SHP77 treated with DMSO at 0.1 percent for 48 hours (cell line): ENCODE measurements around the gene ABHD10.

Source experiments
- DNase-seq: peaks from one replicate; lab custom pipeline; 2025; lab: John Stamatoyannopoulos, UW

Gene ABHD10

DNA sequence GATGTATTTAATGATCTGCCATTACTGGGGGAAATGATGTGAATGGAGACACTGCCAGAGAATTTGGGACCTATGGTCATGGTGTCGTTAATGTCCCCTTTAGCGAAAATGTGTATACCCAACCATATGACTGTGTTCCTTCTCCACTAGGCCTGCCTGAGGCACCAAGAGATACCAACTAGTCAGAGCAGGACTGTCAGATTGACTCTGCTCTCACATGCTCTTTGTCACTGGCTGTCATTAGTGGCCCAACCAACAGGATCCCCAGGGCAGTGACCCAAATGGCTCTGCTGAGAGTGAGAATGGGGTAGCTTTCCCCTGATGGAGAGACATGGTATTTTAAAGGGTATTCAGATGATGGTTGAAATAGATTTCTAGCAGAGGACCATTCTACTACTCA, 22.7 kb downstream of the ABHD10 start:
- DNase-seq, result no peak

GRCh38 chr3:112002096-112002971, 23.5 kb downstream of the ABHD10 start:
- no peak for DNase-seq

GRCh38 chr3:112003321-112004080, 24.7 kb downstream of the ABHD10 start:
- no peak for DNase-seq

DNA sequence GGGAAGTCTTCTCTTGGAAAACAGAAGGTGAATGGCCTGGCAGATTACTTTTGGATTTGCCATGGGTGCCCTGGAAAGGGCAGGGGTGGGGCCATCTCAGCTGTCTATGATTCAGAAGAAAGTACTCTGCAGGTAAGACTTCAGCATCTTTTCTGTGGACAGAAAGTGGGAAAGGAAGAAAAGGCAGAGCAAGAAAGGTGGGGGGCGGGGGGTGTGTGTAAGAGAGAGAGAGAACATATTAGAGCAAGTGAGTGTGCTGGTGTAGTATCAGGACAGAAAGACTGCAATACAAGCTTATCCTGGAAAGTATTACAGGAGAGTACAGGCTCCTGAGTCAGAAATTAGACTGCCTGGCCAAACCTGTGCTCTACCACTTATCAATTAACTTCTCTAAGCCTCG, 25.4 kb downstream of the ABHD10 start:
- DNase-seq, result no peak

GRCh38 chr3:112004669-112005068, 25.8 kb downstream of the ABHD10 start:
- DNase-seq, result no peak

DNA sequence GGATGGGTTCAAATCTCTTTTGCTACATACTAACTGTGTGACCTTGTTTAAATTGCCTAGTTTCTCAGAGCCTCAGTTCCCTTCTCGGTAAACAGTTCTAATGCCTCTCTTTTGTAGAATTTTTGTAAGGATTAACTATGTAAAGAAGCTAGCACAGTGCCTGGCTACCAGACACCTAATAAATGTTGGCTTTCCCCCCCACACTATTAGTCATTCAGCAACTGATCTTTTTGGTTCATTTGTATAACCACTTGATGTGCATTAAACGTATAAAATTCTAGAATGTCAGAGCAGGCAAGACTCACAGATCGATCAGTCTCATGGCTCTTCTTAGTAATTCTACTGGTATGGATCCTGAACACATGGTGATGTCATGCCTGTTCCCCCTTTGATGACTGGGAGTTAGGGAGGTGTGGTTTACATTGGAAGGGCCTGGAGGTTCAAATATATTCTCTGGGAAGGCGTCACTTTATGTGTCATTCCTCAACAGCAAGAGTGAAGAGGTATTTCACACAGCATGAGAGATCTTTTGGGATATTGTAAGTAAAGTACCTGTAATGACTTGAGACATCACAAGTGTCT, 26.4 kb downstream of the ABHD10 start:
- no peak for DNase-seq

DNA sequence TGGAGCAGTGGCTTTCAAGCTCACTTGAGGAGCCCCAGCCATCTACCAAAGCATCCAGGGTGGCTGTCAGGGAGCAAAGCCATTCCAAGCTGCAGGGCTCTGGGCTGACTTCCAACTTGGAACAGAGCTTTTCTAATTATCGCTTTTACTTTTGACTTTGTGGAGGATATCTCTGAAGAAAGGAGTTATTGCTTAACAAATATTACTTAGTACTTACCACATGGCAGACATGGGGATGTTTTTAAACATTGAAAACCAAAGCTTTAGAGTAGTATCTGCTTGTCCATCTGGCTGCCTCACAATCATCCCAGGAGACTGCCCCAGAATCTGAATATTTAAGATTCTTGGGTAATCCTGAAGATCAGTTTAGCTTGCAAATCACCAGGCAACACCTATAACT, 28.8 kb downstream of the ABHD10 start:
- no peak for DNase-seq

- no peak for DNase-seq
These were observed 30.8 kb downstream of the ABHD10 start for GRCh38 chr3:112009670-112010069.

DNA sequence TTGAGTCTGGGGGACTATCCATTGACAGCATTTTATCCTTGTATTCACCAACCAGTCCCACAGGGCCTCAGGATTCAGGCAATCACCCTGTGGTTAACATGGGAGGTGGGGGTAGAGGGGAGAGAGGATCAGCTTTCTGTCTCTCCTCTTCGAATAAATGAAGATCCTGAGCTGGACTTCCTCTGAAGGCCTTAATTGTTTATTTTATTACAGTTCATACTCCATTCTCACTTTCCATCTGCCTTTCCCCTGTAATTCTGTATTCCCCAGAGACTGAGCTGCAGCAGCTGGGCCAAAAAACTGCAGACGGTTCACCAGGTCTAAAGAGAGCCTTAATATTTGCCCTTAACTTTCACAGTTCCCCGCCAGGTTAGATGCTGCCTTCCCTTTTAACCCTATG, 31.8 kb downstream of the ABHD10 start:
- DNase-seq, result no peak

GRCh38 chr3:112011376-112011940, 32.6 kb downstream of the ABHD10 start:
- no peak for DNase-seq

GRCh38 chr3:112012205-112012992, 33.6 kb downstream of the ABHD10 start:
- no peak for DNase-seq

DNA sequence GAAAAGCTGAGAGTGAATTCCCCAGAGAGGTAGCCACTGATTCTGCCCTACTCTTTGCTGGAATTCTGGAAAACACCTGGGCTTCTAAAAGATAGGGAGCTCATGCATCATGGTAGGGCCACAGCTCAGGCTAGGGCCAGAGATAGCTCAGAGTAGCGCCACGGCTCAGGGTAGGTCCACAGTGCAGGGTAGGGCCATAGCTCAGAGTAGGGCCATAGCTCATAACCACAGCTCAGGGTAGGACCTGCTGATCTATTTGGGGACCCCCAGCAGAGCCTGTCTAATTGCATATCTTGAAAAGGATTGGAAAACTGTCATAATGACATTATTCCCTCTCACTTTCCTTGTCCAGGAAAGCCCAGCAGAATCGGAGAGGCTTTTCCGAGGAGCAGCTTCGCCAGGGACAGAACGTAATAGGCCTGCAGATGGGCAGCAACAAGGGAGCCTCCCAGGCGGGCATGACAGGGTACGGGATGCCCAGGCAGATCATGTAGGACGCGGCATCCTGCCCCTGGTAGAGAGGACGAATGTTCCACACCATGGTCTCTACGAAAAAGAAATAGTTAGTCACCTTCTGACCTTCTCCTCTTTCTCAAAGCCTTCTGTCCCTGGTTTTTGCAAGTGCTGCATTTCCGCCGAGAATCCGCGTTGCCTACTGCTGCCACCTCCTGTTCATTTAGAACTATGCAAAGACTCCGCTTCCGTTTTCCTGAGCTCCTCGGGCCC, 34.4 kb downstream of the ABHD10 start:
- peak; percentile 37 for DNase-seq

- DNase-seq, result no peak
These were observed 34.9 kb downstream of the ABHD10 start for GRCh38 chr3:112013784-112014143.

DNA sequence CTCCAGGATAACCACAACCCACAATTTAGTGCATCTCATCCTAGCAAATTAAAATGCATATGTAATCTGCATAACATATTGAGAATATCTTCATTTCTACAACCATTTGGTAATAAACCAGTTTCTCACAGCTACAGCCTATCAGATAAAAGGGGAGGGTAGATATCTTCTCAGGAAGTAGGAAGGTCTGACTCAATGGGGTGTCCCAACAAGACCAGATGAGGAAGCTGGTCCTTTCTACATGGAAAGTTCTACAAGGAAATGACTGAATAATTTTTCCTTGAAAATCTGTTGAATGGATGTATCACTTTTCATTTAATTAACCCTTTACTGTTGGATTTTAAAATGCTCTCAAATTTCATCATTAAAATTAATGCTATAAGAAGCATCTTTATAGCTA, 38.3 kb downstream of the ABHD10 start:
- no peak for DNase-seq

DNA sequence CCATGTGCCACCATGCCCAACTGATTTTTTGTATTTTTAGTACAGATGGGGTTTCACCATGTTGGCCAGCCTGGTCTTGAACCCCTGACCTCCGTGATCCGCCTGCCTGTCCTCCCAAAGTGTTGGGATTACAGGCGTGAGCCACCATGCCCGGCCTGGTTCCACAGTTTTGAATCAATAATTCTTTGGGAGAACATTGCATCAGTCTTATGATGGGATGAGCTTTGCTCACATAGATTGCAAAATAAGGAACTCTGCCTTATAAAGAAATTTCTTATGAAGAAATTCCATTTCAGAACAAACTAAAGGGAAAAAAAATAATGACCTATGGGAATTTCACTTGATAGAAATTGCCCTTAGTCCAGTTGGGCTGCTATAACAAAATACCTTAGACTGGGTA, 39.9 kb downstream of the ABHD10 start:
- DNase-seq, result no peak

DNA sequence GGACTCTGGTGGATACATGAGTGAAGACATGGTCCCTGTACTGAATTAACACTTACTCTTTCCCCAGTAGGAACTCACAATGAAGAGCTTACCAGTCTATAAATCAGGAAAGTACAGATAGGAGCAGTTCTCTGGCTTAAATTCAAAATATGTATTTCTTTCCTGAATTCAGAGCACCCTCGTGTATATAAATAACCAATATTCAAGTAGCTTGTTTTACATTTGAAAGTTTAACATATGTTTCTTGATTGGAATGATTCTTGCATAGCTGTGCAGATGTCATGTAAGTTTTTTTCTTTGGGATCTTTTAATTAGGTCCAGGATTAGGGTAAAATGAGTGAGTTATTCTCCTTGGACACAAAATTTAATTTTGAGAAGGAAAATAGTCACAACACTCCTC, 40.9 kb downstream of the ABHD10 start:
- DNase-seq, result no peak

DNA sequence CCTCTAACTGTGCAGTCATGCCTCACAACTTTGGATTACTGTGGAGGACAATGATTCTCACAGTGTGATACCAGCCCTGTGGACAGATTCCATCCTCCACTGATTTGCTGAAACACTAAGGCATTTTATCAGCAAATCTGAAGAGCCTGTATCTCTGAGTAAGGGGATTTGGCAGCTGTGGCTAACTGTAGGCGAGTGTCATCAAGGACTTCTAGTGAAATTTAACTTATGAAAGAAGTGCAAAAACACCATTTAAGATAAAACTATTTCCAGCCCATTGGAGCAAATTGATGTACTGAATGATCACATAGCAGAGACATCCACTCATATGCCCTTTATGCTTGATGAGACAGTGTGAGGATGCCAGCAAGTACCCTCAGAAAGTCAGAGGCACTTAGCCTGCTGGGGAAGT, 41.9 kb downstream of the ABHD10 start:
- no peak for DNase-seq

GRCh38 chr3:112027142-112027541, 48.3 kb downstream of the ABHD10 start:
- DNase-seq, result no peak

GRCh38 chr3:112027826-112028225, 49.0 kb downstream of the ABHD10 start:
- no peak for DNase-seq

- DNase-seq, result no peak
These were observed 52.1 kb downstream of the ABHD10 start for GRCh38 chr3:112030901-112031300.

- no peak for DNase-seq
These were observed 53.4 kb downstream of the ABHD10 start for GRCh38 chr3:112032098-112032731.
